Stimulated activated naive CD4-positive, alpha-beta T cell (primary cell): ENCODE measurements around the gene KLC4.

Source experiments
- DNase-seq, 6 experiments: peaks; one replicate each; lab custom pipeline; 2025; lab: John Stamatoyannopoulos, UW

KLC4 gene

DNA sequence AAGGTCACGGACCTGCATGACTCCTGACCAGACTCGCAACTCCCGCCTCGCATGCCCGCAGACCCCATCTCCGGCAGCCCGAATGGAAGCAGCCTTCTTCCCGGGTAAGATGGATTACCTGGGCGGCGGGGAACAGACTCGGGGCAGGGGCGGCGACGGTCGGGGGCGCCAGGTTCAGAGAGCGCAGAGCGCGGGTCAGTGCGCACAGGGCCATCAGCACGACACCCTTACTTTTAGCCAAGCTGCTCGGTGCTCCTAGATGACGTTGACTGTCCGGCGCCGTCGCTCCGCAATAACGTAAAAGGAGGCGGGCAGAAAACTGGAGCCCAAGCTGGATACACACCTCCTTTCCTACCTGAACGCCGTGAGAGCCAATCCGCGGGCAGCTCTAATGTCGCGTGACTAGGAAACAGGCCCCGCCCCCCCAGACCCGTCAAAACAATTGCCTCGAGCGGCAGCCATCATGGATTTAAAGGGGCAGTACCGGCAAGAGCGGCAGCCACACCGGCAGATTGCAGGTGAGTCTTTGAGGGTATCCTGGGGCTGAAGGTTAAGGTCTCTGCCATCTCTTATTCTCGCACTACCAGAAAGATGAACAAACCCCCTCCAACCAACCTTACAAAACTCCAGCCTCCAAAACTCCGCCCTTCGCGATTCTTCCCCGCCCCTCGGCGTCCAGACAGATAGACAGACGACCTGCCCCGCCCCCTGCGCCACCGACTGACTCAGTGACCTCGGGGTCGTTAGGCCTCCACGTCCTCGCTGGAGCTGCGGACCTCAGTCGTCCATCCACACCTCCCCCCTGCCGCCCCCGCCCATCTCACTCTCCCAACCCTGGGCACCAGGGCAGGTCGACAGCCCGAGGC, at the start of gene KLC4, which contains the start of gene MRPL2:
KLC4 (plus strand) TSS at position 464 of the 866 bp plus-strand sequence. CDS start 1,705 bp downstream, outside the sequence.
MRPL2 (minus strand) TSS at position 267 of the 866 bp plus-strand sequence; CDS start at position 214, 53 bp downstream.
- peak; percentile 96 to 99 (median 96) for DNase-seq

DNA sequence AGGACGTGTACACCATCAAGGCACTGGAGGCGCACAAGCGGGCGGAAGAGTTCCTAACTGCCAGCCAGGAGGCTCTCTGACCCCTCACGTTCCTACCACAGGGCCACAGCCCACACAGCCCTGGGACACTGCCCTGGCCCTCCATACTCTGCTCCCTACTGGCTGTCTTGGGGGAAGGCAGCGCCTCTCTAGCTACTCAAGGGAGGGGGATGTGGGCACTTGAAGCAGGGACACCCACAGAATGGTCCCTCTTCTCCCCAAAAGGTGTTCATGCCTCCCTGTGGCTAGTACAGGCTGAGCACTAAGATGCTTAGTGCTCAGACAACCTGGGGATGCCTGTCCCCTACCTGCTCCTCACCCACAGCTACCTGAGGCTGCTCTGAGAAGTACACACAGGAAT, 48.2 kb upstream of the KLC4 start:
- DNase-seq = no peak

DNA sequence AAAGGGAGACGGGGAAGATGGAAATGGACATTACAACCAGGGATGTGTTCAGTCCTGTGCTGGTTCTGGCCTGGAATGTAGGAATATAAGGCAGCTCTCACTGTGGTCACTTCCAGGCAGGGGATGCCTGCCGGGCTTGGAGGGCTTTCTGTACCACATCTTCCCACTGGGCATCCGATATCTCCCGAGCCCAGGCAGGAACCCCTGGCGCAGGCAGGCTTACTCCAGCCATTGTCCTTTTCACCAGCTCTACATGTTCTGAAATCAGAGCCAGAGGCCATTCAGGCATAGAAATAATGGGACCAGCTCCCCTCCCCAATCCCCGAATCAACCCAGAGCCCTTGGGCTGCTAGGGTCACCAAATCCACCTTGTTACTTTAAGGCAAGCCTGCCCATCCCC, 47.1 kb upstream of the KLC4 start:
- DNase-seq = no peak

- DNase-seq = peak in 2 of 6 experiments; percentile 67 to 79
Observed at GRCh38 chr6:43013097-43013842, 46.2 kb upstream of the KLC4 start.

DNA sequence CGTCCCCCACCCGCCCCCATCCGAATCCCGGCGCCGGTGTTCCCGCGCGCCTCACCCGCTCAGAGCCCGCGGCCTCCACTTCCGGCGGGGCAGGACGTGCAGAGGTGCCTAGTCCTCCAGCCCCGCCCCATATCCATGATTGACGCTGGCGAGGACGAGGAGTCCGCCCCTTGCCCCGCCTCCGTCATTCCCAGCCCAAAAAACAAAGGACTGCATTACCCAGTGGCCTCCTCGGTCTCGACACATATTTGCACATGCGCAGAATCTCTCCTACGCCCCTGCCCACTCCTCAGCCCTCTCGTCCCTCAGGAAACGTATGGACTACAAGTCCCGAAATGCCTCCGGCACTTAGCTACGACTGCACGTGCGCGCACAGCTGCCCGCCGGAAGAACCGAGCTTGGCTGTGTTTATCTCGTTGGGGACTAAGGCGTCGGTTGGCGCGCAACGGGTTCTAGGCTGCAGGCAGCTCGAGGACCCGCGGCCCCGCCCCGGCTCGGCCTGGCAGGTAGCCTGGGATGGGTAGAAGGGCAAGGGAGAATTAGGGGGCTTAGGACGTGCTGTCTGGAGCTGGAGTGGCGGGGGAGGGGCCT, 45.5 kb upstream of the KLC4 start, which contains the start of the genes KLHDC3 and MEA1:
KLHDC3 (plus strand) TSS at position 407 of the 591 bp plus-strand sequence. CDS start 2,944 bp downstream, outside the sequence.
MEA1 (minus strand) TSS at position 104 of the 591 bp plus-strand sequence. CDS start 133 bp downstream, outside the sequence.
- peak; percentile 90 to 100 (median 98) for DNase-seq

GRCh38 chr6:43014434-43014909, 45.0 kb upstream of the KLC4 start:
- no peak for DNase-seq

DNA sequence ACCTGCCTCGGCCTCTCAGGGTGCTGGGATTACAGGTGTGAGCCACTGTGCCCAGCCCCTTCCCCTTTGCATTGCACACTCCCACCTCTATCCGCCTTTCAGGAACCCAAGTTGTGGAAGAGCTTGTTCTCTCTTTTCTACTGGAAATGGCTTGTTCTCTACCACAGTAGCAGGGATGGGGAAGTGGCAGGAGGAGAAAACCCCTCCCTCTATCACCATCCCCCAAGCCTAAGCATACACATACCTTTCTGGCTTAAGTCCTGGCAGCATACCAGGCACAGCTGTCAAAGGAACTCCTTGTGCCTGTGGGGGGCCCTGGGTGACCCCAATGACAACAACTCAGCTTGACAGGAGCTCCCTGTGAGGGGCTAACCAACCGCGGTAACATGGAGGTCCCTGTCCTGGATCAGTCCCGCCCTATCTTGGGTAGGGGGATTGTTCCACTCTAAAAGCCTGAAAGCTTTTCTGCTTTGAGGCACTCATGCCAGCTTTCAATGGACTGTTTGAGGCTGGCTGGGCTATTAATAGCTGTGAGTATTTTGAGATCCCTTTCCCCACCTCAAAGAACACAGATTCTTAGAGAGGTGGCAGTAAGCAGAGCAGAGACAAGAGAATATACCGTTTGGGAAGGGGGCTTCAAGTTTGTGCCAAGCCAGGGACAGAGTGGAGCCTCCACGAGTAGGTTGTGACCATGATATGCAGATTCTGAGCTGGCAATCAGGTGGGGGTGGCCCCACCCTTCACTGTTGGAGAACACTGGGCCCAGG, 43.1 kb upstream of the KLC4 start:
- no peak for DNase-seq

- no peak for DNase-seq
Observed at GRCh38 chr6:43016943-43017334, 42.5 kb upstream of the KLC4 start.

DNA sequence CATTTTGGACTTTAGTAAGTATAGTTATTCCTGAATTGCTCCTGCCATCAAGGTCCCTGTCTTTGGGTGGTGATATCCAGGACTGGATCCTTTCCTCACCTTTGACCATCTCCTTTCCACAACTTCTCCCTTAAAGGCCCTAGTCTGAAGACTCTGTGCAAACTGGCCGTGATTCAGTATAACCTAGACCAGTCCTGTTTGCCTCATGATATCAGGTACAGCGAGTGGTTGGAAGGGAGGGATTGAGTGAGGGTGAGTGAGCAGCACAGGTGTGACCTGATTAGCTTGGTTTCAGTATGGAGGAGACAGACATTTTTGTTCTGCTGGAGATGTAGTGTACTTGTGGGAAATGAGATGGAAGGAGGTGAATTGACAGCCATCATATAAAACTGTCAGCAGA, 40.3 kb upstream of the KLC4 start:
- no peak for DNase-seq

DNA sequence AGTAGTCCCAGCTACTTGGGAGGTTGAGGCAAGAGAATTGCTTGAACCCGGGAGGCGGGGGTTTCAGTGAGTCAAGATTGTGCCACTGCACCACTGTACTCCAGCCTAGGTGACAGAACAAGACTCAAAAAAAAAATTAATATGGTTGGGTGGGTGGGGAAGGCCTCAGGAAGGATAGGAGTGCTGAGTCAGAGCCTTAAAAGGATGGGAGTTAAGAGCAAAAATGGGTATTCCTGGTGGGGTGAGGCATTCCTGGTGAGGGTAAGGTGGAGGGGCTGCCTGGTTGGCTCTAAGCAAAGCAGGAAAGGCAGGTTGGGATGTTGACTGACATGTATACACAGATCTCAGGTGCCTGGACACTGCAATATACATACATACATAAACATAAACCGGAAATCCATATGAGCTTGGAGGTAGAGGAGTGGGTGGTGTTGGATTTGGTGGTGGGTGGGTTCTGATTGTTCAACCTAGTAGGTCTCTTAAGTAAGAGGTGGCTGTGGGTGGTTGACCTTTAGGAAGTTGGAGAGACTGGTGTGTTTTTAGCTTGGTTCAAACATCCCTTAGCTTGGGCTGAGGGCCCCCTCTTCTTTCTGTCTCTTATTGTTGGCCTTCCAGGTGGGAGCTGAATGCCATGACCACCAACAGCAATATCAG, 39.3 kb upstream of the KLC4 start:
- DNase-seq = no peak

- no peak for DNase-seq
Observed at GRCh38 chr6:43020847-43021246, 38.6 kb upstream of the KLC4 start.

GRCh38 chr6:43021270-43022047, 38.0 kb upstream of the KLC4 start, which contains the start of gene RRP36:
TSS of gene RRP36 (plus strand) at chr6:43021623. CDS start at chr6:43021655, 32 bp downstream.
- peak; percentile 36 to 57 (median 45) for DNase-seq

DNA sequence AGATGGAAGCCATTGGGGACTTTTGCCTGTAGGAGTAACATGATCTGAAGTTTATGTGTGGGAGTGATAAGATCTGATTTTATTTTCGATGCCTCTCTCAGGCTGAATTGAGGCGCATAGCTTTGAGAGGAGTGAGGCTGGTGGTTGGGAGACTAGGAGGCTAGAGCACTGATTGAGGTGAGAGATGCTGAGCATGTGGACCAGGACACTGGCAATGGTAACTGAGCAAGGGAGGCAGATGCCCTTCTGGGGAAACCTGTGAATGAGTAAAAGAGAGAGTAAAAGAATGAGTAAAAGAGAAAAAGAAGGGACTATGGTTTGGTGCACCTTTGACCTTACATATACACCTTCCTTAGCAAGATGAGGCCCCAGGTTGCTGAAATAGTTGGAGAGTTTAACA, 35.0 kb upstream of the KLC4 start:
- no peak for DNase-seq

DNA sequence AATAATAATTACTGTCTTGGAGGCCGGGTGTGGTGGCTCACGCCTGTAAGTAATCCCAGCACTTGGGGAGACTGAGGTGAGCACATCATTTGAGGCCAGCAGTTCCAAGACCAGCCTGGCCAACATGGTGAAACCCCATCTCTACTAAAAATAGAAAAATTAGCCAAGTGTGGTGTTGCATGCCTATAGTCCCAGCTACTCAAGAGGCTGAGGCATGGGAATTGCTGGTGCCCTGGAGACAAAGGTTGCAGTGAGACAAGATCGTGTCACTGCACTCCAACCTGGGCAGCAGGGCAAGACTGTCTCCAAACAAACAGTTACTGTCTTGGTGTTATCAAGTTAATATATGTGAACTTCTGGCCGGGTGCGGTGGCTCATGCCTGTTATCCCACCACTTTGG, 33.1 kb upstream of the KLC4 start:
- DNase-seq = no peak

DNA sequence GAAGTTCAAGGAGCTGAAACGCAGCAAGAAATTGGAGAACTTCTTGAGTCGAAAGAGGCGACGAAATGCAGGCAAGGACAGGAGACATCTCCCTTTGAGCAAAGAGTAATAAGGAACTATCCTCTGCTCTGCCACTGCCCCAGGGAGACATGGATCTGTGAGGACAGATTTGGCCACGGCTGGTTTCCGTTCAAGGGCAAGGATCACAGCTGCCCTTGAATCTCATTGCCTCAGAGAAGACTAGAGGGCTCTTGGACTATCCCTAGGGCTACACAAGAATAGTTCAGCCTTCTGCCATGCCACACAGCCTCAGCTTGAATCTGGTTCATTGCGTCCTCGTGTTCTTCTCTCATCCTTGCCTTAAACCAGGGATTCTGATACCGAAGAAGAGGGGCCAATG, 30.3 kb upstream of the KLC4 start:
- DNase-seq = no peak

DNA sequence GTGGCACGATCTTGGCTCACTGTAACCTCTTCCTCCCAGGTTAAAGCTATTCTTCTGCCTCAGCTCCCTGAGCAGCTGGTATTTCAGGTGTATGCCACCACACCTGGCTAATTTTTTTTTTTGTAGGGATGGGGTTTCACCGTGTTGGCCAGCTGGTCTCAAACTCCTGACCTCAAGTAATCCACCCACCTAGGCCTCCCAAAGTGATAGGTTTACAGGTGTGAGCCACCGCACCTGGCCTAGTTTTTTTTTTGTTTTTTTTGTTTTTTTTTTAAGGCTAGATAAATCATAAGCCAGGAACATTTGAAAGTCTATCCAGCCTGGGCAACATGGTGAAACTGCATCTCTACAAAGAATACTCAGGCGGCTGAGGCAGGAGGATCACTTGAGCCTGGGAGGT, 27.1 kb upstream of the KLC4 start:
- no peak for DNase-seq

DNA sequence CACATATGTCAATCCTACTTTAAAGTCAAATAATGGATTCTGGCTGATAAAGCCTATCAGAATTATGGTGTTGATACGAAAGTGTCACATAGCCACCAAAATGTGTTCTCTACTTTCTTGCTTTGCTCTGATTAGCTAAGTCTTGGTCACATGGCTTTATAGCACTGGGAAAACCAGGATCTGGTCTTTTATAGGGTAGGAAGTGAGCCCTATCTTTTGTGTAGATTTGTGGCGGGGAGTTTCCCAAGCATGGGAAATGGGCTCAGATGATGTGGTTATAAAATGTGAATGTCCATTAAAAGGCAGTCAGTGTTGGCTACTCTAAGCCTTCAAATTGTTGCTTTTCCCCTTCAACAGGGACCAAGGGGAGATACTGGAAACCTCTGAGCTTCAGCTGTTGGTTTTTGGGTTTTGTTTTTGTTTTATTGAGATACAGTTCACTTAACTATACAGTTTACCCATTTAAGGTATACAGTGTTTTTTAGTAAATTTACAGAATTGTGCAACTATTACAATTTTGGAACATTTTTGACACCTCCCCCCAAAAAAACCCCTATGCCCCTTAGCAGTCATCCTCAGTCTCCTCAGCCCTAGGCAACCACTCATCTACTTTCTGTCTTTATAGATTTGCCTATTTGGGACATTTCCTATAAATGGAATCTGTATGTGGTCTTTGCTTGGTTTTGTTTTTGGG, 25.8 kb upstream of the KLC4 start:
- no peak for DNase-seq

DNA sequence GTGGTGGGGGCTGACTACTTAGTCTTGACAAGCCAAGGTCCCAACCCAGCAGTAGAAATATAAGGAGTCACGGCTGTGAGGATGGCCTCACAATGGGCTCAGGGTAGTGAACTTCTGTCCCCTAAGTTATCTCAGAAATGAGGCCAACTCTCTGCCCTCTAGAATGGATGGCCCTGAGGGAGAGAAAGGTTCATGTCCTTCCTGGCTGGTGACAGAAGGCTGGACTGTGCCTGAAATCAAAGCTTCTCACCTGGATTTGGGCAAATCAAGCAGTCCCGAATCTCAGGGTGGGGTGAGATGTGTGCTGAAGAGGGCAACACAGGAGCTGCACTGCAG, 25.3 kb upstream of the KLC4 start:
- DNase-seq = no peak

GRCh38 chr6:43035495-43036194, 23.8 kb upstream of the KLC4 start:
- DNase-seq = no peak
